Liver (tissue), 9 donors: ENCODE measurements around the gene ACSS1. TPM values are rescaled to one million over a fixed set of nuclear protein-coding genes. Genes with fewer than 3 reads are reported as not detected.

Source experiments
- DNase-seq: peaks from one replicate; pipeline ENCODE4 v3.0.0-alpha.2; 2017; ENCODE audit warnings: low spot score
- H3K27ac ChIP-seq, 2 donors: one replicate each; pipeline ENCODE4 v1.7.0; 2013; ENCODE audit warnings: inconsistent platforms in 2 of 2, low read length in 2 of 2, control low read depth in 1 of 2, low read depth in 1 of 2, mild to moderate bottlenecking in 1 of 2
- H3K27me3 ChIP-seq, 4 donors: one replicate each; pipeline versions ENCODE4 v1.6.1 to v1.7.0; 2013; ENCODE audit warnings: low read length in 3 of 4, inconsistent platforms in 1 of 4, mild to moderate bottlenecking in 1 of 4, moderate library complexity in 1 of 4; ENCODE audit not compliant: control insufficient read depth in 4 of 4, insufficient read depth in 4 of 4
- H3K36me3 ChIP-seq, 4 donors: one replicate each; pipeline versions ENCODE4 v1.6.1 to v1.7.0; 2013; ENCODE audit warnings: low read length in 3 of 4, mild to moderate bottlenecking in 3 of 4, low read depth in 1 of 4, moderate library complexity in 1 of 4; ENCODE audit not compliant: control insufficient read depth in 4 of 4, insufficient read depth in 3 of 4
- H3K4me1 ChIP-seq, 4 donors: one replicate each; pipeline versions ENCODE4 v1.6.1 to v1.7.0; 2013; ENCODE audit warnings: low read length in 3 of 4, mild to moderate bottlenecking in 3 of 4, moderate library complexity in 1 of 4; ENCODE audit not compliant: control insufficient read depth in 4 of 4, insufficient read depth in 4 of 4
- H3K4me3 ChIP-seq, 3 donors: one replicate each; pipeline versions ENCODE4 v1.6.1 to v1.7.0; 2013; ENCODE audit warnings: low read length in 3 of 3, control low read depth in 1 of 3, low read depth in 1 of 3, mild to moderate bottlenecking in 1 of 3
- H3K9ac ChIP-seq, 2 donors: one replicate each; pipeline ENCODE4 v1.7.0; 2013; ENCODE audit warnings: low read length in 2 of 2, mild to moderate bottlenecking in 2 of 2, moderate library complexity in 2 of 2, control low read depth in 1 of 2, low read depth in 1 of 2
- H3K9me3 ChIP-seq, 4 donors: one replicate each; pipeline versions ENCODE4 v1.6.1 to v1.7.0; 2013; ENCODE audit warnings: low read length in 3 of 4; ENCODE audit not compliant: control insufficient read depth in 4 of 4
- ATF3 ChIP-seq: IDR thresholded peaks from 2 replicates; pipeline ENCODE4 v1.6.1; 2016; ENCODE audit warnings: antibody characterized with exemption
- EGR1 ChIP-seq, 2 donors: IDR thresholded peaks; 2 replicates each; pipeline ENCODE4 v1.6.1; 2016 to 2018; ENCODE audit warnings: antibody characterized with exemption in 2 of 2, low read depth in 2 of 2
- FOXA1 ChIP-seq: IDR thresholded peaks from 2 replicates; pipeline ENCODE4 v1.6.1; 2016; ENCODE audit warnings: antibody characterized with exemption
- FOXA2 ChIP-seq: IDR thresholded peaks from 2 replicates; pipeline ENCODE4 v1.6.1; 2016; ENCODE audit warnings: antibody characterized with exemption
- GABPA ChIP-seq, 2 donors: IDR thresholded peaks in 1 of 2; conservative IDR thresholded peaks in 1 of 2; 2 replicates each; pipeline ENCODE4 v1.6.1; 2016; ENCODE audit warnings: antibody characterized with exemption in 2 of 2, mild to moderate bottlenecking in 1 of 2, moderate library complexity in 1 of 2
- HNF4A ChIP-seq, 2 donors: conservative IDR thresholded peaks; 2 replicates each; pipeline ENCODE4 v1.6.1; 2016; ENCODE audit warnings: antibody characterized with exemption in 2 of 2, mild to moderate bottlenecking in 2 of 2
- HNF4G ChIP-seq: IDR thresholded peaks from 2 replicates; pipeline ENCODE4 v1.6.1; 2016; ENCODE audit warnings: antibody characterized with exemption
- JUND ChIP-seq, 2 donors: IDR thresholded peaks; 2 replicates each; pipeline ENCODE4 v1.6.1; 2016; ENCODE audit warnings: antibody characterized with exemption in 2 of 2
- NR2F2 ChIP-seq: IDR thresholded peaks from 2 replicates; pipeline ENCODE4 v1.6.1; 2016; ENCODE audit warnings: antibody characterized with exemption
- RAD21 ChIP-seq, 2 donors: IDR thresholded peaks; 2 replicates each; pipeline ENCODE4 v1.6.1; 2016; ENCODE audit warnings: antibody characterized with exemption in 2 of 2, mild to moderate bottlenecking in 2 of 2
- REST ChIP-seq: IDR thresholded peaks from 2 replicates; pipeline ENCODE4 v1.6.1; 2016; ENCODE audit warnings: antibody characterized with exemption, mild to moderate bottlenecking
- RXRA ChIP-seq, 2 donors: IDR thresholded peaks; 2 replicates each; pipeline ENCODE4 v1.6.1; 2017 to 2018; ENCODE audit warnings: antibody characterized with exemption in 2 of 2, mild to moderate bottlenecking in 1 of 2
- SP1 ChIP-seq: IDR thresholded peaks from 2 replicates; pipeline ENCODE4 v1.6.1; 2018; ENCODE audit warnings: antibody characterized with exemption, mild to moderate bottlenecking
- TAF1 ChIP-seq: conservative IDR thresholded peaks from 2 replicates; pipeline ENCODE4 v1.6.1; 2016; ENCODE audit warnings: antibody characterized with exemption, mild to moderate bottlenecking
- YY1 ChIP-seq: IDR thresholded peaks from 2 replicates; pipeline ENCODE4 v1.6.1; 2016; ENCODE audit warnings: antibody characterized with exemption, mild to moderate bottlenecking
- ZBTB33 ChIP-seq: IDR thresholded peaks from 2 replicates; pipeline ENCODE4 v1.6.1; 2016; ENCODE audit warnings: antibody characterized with exemption
- WGBS: extraction: QIAGEN DNeasy Blood & Tissue Kit; methylation state at CpG from one replicate; pipeline ENCODE4 v1.1.7; 2013; 5-methylcytosine and 5-hydroxymethylcytosine counted together
- polyA plus RNA-seq, 2 donors: library from polyadenylated mRNA; stranded (reverse) in 1 of 2; unstranded in 1 of 2; fragments of 200-250 nt in 1 of 2; fragments of >200 nt in 1 of 2; fragmentation: Nextera tagmentation in 1 of 2; extraction: Ambion mirVana in 1 of 2; gene quantifications; one replicate each; pipeline versions ENCODE4 v1.2.1 to v1.2.3, GENCODE V29; 2013 to 2015
- total RNA-seq, 2 donors: library from RNA; depleted of rRNA; stranded (reverse); fragments of >200 nt; gene quantifications; one replicate each; pipeline ENCODE4 v1.2.3, GENCODE V29; 2014
- TF ChIP-seq, protein P1 (sequence below): IDR thresholded peaks from 2 replicates; pipeline ENCODE4 v1.6.1; 2016; ENCODE audit warnings: antibody characterized with exemption
- TF ChIP-seq, protein P2 (sequence below): fragments of 150-350 bp; IDR thresholded peaks from 2 replicates; pipeline ENCODE4 v1.5.1; 2017; ENCODE audit warnings: improper control_type of control experiment, low read depth, low read length; ENCODE audit not compliant: missing input control
- donor health status: healthy.
- donor health status: healthy.
- donor health status: healthy.
- donor health status: healthy.
- donor health status: healthy.

Gene ACSS1
- total and polyA plus RNA-seq, 4 donors = 5.3 to 87.5 (median 22.1) TPM

GRCh38 chr20:25084626-25085187 is 26.8 kb upstream of the ACSS1 start:
- H3K9ac ChIP-seq = no peak overlapping the region
- peaks cover 6 to 26% (median 12%) of the 10 kb centered on the region in 4 donors for H3K27me3 ChIP-seq

More at GRCh38 chr20:25084626-25085187, 26.8 kb upstream of the ACSS1 start:
- Histone ChIP-seq H3K4me1 (peaks cover 0 to 13% (median 5%) of the 10 kb centered on the region in 4 donors), H3K4me3 (no peak overlapping the region), H3K27ac (no peak overlapping the region), H3K36me3 (no peaks in the 10 kb centered on the region), H3K9me3 (peaks cover 0 to 2% (median 0%) of the 10 kb centered on the region in 4 donors)
- WGBS = 6% methylated on average over 36 of the region's 36 CpGs
- TF ChIP-seq YY1 = no peak
- TF ChIP-seq FOXA2 = no peak
- TF ChIP-seq GABPA (IDR thresholded peaks at IDR 0.05 in 1 of 2, conservative IDR thresholded peaks at IDR 0.05 in 1 of 2) = no peak
- no peak for TF ChIP-seq JUND (IDR thresholded peaks at IDR 0.05)
- TF ChIP-seq, protein P1, sequence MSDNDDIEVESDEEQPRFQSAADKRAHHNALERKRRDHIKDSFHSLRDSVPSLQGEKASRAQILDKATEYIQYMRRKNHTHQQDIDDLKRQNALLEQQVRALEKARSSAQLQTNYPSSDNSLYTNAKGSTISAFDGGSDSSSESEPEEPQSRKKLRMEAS = no peak
- no peak for TF ChIP-seq HNF4G
- no peak for TF ChIP-seq RAD21 (IDR thresholded peaks at IDR 0.05)
- TF ChIP-seq HNF4A (conservative IDR thresholded peaks at IDR 0.05) = no peak
- TF ChIP-seq REST = no peak
- no peak for TF ChIP-seq TAF1
- TF ChIP-seq, protein P2, sequence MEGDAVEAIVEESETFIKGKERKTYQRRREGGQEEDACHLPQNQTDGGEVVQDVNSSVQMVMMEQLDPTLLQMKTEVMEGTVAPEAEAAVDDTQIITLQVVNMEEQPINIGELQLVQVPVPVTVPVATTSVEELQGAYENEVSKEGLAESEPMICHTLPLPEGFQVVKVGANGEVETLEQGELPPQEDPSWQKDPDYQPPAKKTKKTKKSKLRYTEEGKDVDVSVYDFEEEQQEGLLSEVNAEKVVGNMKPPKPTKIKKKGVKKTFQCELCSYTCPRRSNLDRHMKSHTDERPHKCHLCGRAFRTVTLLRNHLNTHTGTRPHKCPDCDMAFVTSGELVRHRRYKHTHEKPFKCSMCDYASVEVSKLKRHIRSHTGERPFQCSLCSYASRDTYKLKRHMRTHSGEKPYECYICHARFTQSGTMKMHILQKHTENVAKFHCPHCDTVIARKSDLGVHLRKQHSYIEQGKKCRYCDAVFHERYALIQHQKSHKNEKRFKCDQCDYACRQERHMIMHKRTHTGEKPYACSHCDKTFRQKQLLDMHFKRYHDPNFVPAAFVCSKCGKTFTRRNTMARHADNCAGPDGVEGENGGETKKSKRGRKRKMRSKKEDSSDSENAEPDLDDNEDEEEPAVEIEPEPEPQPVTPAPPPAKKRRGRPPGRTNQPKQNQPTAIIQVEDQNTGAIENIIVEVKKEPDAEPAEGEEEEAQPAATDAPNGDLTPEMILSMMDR = no peak
- no peak for TF ChIP-seq FOXA1
- no peak for TF ChIP-seq ZBTB33
- TF ChIP-seq SP1 = no peak
- TF ChIP-seq ATF3 = no peak
- no peak for TF ChIP-seq NR2F2
- no peak for TF ChIP-seq RXRA (IDR thresholded peaks at IDR 0.05)
- TF ChIP-seq EGR1 (IDR thresholded peaks at IDR 0.05; ENCODE audit: low read depth in 2 of 2) = no peak
- DNase-seq = no peak
